DMS79 (cell line): ENCODE data around the gene PRAMEF10.
"Not testable (repeated sequence)": the region's sequence is repeated elsewhere in the genome, so short reads cannot be mapped to it uniquely, and the experiment has no call there.

ENCODE experiments used
- DNase-seq: peaks from one replicate; lab custom pipeline; 2025; lab: John Stamatoyannopoulos, UW

The PRAMEF10 gene, protein sequence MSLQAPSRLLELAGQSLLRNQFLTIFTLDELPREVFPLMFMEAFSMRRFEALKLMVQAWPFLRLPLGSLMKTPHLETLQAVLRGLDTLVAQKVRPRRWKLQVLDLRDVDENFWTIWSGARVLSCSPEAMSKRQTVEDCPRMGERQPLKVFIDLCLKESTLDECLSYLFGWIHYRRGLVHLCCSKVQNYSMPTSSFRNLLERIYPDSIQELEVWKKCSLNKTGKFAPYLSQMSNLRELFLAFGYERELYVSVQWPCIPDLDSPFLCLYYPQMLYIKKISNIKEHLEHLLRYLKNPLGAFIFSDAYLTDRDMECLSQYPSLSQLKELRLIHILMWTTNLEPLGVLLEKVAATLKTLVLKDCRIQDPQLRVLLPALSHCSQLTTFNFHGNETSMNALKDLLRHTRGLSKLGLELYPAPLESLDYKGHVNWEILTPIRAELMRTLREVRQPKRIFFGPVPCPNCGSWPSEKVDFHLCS

DNA sequence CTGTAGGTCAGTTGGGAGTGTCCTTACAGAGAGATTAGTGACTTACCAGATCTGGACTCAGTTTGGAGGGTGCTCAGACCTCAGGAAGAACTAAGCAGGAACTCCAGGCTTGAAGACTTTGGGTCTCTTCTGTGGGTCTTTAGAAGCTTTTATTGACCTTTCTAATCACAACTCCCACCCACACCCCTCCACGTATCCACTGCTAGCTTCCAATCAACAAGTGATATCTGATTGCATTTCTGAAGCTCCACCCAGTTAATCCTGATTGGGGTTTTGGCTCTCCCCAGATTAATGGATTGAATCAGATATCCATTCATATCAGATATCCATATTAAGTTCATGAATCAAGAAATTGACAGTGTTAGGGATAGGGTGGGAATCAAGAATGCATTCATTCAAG lies at the start of gene PRAMEF10:
TSS of gene PRAMEF10 (minus strand) at position 101 of the 400 bp plus-strand sequence. CDS start 2,423 bp downstream, outside the sequence.
- DNase-seq: not testable (repeated sequence)

DNA sequence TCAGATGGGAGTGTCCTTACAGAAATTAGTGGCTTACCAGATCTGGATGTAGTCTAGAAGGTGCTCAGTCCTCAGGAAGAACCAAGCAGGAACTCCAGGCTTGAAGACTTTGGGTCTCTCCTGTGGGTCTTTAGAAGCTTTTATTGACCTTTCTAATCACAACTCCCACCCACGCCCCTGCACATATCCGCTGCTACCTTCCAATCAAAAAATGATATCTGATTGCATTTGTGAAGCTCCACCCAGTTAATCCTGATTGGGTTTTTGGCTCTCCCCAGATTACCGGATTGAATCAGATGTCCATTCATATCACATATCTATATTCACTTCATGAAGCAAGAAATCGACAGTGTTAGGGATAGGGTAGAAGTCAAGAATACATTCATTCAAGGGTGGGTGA lies 49.4 kb upstream of the PRAMEF10 start, which contains the start of gene PRAMEF6:
TSS of gene PRAMEF6 (minus strand) at position 101 of the 400 bp plus-strand sequence. CDS start 5,062 bp downstream, outside the sequence.
- not testable (repeated sequence) for DNase-seq

- not testable (repeated sequence) for DNase-seq
Observed at GRCh38 chr1:12924368-12924767, 26.3 kb upstream of the PRAMEF10 start.

- not testable (repeated sequence) for DNase-seq
Observed at GRCh38 chr1:12921749-12922148, 23.7 kb upstream of the PRAMEF10 start.

GRCh38 chr1:12916310-12916709 lies 18.2 kb upstream of the PRAMEF10 start, which contains the start of gene PRAMEF7:
TSS of gene PRAMEF7 (plus strand) at chr1:12916610. CDS start at chr1:12917693, 1,083 bp downstream.
- DNase-seq: not testable (repeated sequence)

GRCh38 chr1:12903793-12904572 lies 5.9 kb upstream of the PRAMEF10 start:
- not testable (repeated sequence) for DNase-seq

DNA sequence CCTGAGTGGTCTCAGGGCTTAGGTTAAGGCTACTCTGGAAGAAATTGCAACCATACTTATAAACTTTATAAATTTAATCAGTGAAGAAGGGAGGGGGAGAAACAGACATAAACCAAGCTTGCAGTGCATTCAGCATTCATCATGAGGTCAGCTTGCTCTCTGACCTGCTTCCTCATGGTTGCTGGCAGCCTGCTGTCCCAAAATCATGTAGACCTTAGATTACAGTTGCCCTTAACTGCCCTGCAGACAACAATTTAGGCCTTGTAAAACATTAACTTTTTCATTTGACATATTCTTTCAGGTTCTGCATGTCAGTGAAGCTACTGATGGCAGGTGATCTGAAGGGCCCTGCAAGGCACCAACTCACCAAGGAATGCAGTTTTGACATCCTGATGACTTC lies 1.1 kb upstream of the PRAMEF10 start:
- DNase-seq: not testable (repeated sequence)

DNA sequence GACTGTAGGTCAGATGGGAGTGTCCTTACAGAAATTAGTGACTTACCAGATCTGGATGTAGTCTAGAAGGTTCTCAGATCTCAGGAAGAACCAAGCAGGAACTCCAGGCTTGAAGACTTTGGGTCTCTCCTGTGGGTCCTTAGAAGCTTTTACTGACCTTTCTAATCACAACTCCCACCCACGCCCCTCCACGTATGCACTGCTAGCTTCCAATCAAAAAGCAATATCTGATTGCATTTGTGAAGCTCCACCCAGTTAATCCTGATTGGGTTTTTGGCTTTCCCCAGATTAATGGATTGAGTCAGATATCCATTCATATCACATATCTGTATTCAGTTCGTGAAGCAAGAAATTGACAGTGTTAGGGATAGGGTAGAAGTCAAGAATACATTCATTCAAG lies 12.0 kb downstream of the PRAMEF10 start, which contains the start of gene PRAMEF4:
TSS of gene PRAMEF4 (minus strand) at position 101 of the 400 bp plus-strand sequence. CDS start 2,807 bp downstream, outside the sequence.
- DNase-seq: not testable (repeated sequence)

DNA sequence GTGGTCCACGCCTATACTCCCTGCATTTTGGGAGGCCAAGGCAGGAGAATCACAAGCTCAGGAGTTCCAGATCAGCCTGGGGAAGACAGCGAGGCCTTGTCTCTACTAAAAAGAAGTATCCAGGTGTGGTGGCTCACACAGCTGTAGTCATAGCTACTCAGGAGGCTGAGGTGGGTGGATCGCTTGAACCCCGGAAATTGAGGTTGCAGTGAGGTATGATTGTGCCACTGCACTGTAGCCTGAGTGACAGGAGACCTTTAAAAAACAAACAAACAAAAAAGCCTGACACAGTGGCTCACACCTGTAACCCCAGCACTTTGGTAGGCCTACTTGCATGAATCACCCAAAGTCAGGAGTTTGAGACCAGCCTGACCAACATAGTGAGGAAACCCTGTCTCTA lies 19.6 kb downstream of the PRAMEF10 start:
- DNase-seq: not testable (repeated sequence)

- DNase-seq: not testable (repeated sequence)
Observed at GRCh38 chr1:12863131-12863880, 34.8 kb downstream of the PRAMEF10 start.

DNA sequence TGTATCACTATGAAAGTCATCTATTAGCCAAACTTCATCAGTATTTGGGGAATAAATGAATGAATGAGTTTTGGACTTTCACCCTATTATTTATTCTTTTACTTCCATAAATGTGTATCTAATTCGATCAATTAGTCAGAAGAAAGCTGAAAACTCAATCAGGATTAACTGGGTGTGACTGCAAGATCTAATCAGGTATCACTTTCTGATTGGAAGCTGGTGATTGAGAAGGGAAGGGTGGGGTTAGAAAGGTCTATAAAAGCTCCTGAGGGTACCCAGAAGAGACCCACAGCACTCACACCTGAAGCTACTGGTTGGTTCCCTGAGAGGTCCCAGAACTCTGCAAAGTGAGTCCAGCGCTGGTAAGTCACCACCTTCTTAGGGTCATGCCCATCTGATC lies 41.3 kb downstream of the PRAMEF10 start, which contains the start of gene PRAMEF2:
TSS of gene PRAMEF2 (plus strand) at position 301 of the 400 bp plus-strand sequence. CDS start 1,924 bp downstream, outside the sequence.
- not testable (repeated sequence) for DNase-seq

- no peak for DNase-seq
Observed at GRCh38 chr1:12851779-12852178, 46.3 kb downstream of the PRAMEF10 start.

DNA sequence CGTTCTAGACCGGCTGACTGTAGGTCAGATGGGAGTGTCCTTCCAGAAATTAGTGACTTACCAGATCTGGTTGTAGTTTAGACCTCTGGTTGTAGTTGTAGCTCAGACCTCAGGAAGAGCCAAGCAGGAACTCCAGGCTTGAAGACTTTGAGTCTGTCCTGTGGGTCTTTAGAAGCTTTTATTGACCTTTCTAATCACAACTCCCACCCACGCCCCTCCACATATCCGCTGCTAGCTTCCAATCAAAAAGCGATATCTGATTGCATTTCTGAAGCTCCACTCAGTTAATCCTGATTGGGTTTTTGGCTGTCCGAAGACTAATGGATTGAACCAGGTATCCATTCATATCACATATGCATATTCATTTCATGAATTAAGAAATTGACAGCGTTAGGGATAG lies 49.5 kb downstream of the PRAMEF10 start, which contains the start of gene HNRNPCL1:
TSS of gene HNRNPCL1 (minus strand) at position 101 of the 400 bp plus-strand sequence. CDS start 431 bp downstream, outside the sequence.
- DNase-seq: not testable (repeated sequence)
